GM12801 (cell line): ENCODE data around the gene TMEM108.

ENCODE experiments used
- TF ChIP-seq, protein P1 (sequence below): IDR thresholded peaks from one replicate; pipeline ENCODE4 v1.5.1; 2011; ENCODE audit warnings: control low read depth; ENCODE audit not compliant: insufficient read length; ENCODE audit errors: extremely low read depth

The TMEM108 gene

DNA sequence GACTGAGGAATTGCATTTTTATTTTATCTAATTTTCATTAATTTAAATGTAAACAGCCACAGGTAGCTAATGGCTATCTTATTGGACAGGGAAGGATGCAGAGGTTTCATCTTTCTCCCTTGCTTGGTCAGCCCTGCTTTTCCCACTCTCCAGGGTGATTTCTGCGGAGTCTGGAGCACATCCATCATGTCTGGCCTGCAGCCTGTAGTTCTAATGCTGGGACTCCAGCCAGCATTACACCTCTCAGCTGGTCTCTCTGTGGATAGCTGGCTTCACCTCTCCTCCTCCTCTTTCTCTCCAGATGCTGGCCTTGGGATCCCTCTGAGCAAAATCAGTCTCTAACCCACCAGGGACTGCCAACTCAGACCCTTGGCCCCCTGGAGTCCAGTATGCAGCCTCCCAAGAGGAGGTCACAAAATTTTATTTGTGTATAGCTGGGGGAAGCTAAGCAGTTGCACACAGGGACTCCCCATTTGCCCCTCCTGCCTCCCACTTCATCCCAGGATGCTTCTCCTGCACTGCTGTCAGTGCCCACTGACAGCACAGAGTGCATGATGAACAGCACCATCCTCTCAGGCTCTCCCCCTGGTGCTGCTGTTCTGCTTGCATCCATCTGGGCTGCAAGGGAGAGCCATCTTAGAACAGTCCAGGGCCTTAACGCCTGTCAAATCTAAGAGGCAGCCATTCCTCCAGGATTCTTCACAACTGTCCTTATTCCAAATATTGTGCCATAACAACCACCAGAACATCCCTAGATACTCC, 363.4 kb downstream of the TMEM108 start:
- TF ChIP-seq, protein P1, sequence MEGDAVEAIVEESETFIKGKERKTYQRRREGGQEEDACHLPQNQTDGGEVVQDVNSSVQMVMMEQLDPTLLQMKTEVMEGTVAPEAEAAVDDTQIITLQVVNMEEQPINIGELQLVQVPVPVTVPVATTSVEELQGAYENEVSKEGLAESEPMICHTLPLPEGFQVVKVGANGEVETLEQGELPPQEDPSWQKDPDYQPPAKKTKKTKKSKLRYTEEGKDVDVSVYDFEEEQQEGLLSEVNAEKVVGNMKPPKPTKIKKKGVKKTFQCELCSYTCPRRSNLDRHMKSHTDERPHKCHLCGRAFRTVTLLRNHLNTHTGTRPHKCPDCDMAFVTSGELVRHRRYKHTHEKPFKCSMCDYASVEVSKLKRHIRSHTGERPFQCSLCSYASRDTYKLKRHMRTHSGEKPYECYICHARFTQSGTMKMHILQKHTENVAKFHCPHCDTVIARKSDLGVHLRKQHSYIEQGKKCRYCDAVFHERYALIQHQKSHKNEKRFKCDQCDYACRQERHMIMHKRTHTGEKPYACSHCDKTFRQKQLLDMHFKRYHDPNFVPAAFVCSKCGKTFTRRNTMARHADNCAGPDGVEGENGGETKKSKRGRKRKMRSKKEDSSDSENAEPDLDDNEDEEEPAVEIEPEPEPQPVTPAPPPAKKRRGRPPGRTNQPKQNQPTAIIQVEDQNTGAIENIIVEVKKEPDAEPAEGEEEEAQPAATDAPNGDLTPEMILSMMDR: no peak

DNA sequence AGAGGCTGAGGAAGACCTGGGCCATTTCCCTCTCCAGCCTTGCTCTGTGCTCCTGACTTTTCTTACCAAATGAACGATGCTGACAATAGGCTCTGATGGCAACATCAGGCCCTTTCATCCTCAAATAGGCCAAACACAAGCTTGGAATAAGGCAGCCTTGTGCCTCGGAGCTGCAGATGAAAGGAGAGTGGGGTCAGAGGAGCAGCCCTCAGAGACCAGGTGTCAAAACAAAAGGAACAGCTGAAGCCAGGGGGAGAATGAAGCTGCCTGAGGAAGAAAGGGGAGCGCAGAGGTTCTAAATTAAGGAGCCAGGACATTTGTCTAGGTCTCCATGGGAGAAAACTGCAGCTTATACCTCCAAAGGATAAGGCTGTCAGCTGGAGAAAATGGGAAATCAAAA, 366.7 kb downstream of the TMEM108 start:
- TF ChIP-seq, protein P1: no peak

DNA sequence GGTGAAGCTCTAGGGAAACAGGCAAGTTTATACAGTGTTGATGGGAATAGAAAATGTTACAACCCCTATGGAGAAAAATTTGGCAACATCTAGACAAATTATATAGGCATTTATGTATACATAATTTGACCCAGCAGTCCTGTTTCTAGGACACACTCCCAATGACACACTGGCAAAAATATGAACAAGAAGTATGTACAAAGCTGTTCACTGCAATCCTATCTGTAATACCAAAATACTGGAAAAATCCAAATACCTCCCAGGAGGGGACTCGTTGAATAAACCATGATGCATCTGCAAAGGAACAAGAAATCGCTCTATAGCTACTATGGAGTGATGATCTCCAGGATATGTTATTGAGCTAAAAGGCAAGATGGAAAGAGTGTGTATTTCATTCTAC, 370.2 kb downstream of the TMEM108 start:
- TF ChIP-seq, protein P1: no peak

DNA sequence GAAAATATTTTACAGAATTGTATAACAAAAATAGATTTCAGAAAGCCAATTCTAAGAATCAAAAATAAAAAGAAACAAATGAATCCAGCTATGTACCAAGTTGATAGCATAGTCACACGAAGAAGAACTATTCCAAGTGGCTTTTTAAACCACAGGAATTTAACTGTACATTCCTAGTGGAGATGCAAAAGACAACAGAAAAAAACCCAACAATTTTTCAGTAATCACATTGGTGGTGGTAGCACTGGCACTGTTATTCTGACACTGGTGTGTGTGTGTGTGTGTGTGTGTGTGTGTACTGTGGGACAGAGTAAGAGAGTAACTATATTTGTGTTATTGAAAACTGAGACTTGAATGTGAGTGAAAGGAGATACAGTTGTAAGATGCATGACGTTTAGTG, 370.8 kb downstream of the TMEM108 start:
- TF ChIP-seq, protein P1: no peak

DNA sequence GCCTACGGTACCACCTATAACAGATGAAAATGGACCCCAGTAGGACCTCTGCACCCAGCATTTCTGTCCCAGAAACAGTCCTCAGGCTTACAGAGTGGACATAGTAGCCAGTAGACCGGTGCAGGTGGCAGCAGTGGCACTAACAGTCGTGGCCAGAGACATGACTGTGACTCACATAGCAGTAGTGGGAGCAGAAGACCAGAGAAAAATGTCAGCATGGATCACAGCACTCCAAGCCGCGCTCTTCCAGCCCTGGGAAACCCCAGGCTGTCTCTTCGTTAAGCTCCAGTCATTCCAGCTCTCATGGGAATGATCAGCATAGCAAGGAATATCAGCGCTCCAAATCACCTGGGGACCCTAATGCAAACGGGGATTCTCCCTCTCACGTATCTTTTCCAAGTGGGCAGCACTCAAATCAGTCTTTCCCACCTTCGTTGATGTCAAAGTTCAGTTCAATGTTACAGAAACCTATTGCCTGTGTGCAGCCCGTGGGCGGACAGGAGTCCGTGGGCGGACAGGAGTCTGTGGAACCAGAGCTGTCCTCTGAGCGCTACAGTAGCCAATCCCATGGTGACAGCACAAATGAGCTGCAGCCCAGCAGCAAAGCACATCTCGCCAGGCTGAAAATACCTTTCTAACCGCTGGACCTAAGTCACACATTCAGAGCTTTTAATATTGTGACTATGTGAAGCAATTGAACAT, 372.2 kb downstream of the TMEM108 start:
- TF ChIP-seq, protein P1: no peak

DNA sequence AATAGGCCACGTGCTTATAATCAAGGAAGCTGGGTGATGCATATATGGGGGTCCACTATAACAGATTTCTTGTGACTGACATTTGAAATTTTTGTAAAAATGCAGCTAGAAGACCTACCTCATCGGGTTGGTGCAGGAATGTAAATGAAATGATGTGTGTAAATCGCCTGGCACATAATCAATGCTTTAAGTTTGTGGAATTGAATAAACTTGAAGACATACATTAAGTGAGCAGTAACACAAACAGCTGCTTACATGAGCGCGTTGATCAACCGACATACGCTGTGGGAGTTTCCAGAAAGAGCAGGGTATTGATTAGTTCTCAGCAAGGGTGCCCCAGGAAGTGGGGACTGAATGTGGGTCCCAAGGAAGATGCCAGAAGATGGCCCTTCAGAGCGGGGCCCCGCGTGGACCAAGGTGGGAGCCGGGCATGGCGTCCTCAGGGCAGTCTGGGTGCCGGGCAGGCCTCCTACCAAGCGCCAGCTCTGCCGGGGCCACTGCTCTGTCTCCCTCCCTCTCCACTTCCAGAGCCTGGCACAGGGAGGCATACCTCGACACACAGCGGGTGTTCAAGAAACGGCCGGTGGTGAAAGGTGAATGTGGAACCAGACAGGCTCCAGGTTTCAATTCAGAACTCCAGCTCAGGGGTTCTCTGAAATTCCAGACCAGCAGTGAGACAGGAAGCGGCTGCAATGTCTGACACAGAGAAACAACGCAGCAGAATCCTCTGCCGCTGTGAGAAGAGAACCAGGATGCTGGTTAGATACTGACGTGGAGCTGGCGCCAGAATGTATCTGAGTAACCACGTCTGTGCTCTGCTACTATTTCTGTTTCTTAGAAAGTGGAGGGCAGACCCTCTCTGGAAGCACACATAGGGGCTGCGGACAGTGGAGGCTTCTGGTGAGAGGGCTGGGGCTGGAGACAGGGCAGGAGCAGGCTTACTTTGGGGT, 374.3 kb downstream of the TMEM108 start:
- TF ChIP-seq, protein P1: no peak
